Measurements from ENCODE around the gene STXBP1.

GRCh38 chr9:127566351-127567001, 45.6 kb upstream of the STXBP1 start:
- TF ChIP-seq EP300 (IDR thresholded peaks at IDR 0.05) = no peak
- no peak for TF ChIP-seq CTCF (IDR thresholded peaks at IDR 0.05)
